HEK293 (cell line): ENCODE measurements around the gene DCDC1.

Experiments used
- CTCF ChIA-PET: fragments of 350-600 bp; formaldehyde crosslinking; extraction: SDS; loops from one replicate; lab custom pipeline; 2021; ENCODE audit warnings: antibody characterized with exemption; lab: Yijun Ruan, JAX
- POLR2A ChIA-PET: fragments of 300-600 bp; formaldehyde crosslinking; extraction: SDS; loops from one replicate; lab custom pipeline; 2020; ENCODE audit warnings: antibody characterized with exemption, inconsistent platforms; lab: Yijun Ruan, JAX
- H3K27ac ChIP-seq: fragments of 200-500 bp; sonication (Bioruptor generic); 2 replicates; pipeline ENCODE4 v1.5.1; 2014; ENCODE audit warnings: low read depth, low read length, control low read depth, inconsistent platforms; ENCODE audit errors: extremely low read depth
- H3K36me3 ChIP-seq, 2 experiments: fragments of 200-500 bp in 1 of 2; sonication (Bioruptor generic) in 1 of 2; 1 replicate in 1 of 2; 2 replicates in 1 of 2; pipeline ENCODE4 v1.5.1; 2014 to 2017; ENCODE audit warnings: inconsistent platforms in 2 of 2, low read length in 2 of 2; ENCODE audit not compliant: control insufficient read depth in 2 of 2, insufficient read depth in 1 of 2
- H3K4me1 ChIP-seq: fragments of 200-500 bp; sonication (Bioruptor generic); 2 replicates; pipeline ENCODE4 v1.5.1; 2014; ENCODE audit warnings: mild to moderate bottlenecking, low read length, inconsistent platforms; ENCODE audit not compliant: control insufficient read depth, insufficient read depth
- H3K4me3 ChIP-seq: 2 replicates; pipeline ENCODE4 v1.5.1; 2011; ENCODE audit warnings: low read depth, mild to moderate bottlenecking, control low read depth, low read length, moderate library complexity
- H3K9me3 ChIP-seq: fragments of 200-500 bp; sonication (Bioruptor generic); 2 replicates; pipeline ENCODE4 v1.5.1; 2014; ENCODE audit warnings: low read depth, low read length, inconsistent platforms; ENCODE audit not compliant: control insufficient read depth, insufficient read depth
- BCL11A ChIP-seq: fragments of 450-650 bp; formaldehyde crosslinking; IDR thresholded peaks from 2 replicates; pipeline ENCODE4 v1.5.1; 2016; ENCODE audit warnings: low read depth, missing biosample characterization, missing genetic modification characterization
- ELK4 ChIP-seq: IDR thresholded peaks from 2 replicates; pipeline ENCODE4 v1.6.1; 2011; ENCODE audit warnings: mild to moderate bottlenecking, low read depth, low read length, borderline replicate concordance
- FEZF1 ChIP-seq: fragments of 450-650 bp; formaldehyde crosslinking; IDR thresholded peaks from 2 replicates; pipeline ENCODE4 v1.5.1; 2016; ENCODE audit warnings: missing biosample characterization, missing genetic modification characterization
- KLF16 ChIP-seq: fragments of 450-650 bp; formaldehyde crosslinking; IDR thresholded peaks from 2 replicates; pipeline ENCODE4 v1.5.1; 2017; ENCODE audit warnings: missing biosample characterization, missing genetic modification characterization
- KLF7 ChIP-seq: fragments of 450-650 bp; formaldehyde crosslinking; IDR thresholded peaks from 2 replicates; pipeline ENCODE4 v1.5.1; 2016; ENCODE audit warnings: missing biosample characterization, missing genetic modification characterization, borderline replicate concordance
- PRDM1 ChIP-seq: fragments of 450-650 bp; formaldehyde crosslinking; IDR thresholded peaks from 2 replicates; pipeline ENCODE4; 2016; ENCODE audit warnings: missing biosample characterization, missing genetic modification characterization
- ZNF140 ChIP-seq: fragments of 450-650 bp; formaldehyde crosslinking; IDR thresholded peaks from 2 replicates; pipeline ENCODE4 v1.5.1; 2016; ENCODE audit warnings: missing biosample characterization, missing genetic modification characterization
- ZNF148 ChIP-seq: fragments of 450-650 bp; formaldehyde crosslinking; IDR thresholded peaks from 2 replicates; pipeline ENCODE4 v1.5.0; 2017; ENCODE audit warnings: missing biosample characterization, missing genetic modification characterization, borderline replicate concordance
- ZNF211 ChIP-seq: fragments of 450-650 bp; formaldehyde crosslinking; IDR thresholded peaks from 2 replicates; pipeline ENCODE4 v1.5.1; 2016; ENCODE audit warnings: low read depth, missing biosample characterization, missing genetic modification characterization
- ZNF416 ChIP-seq: fragments of 450-650 bp; formaldehyde crosslinking; IDR thresholded peaks from 2 replicates; pipeline ENCODE4 v1.5.1; 2016; ENCODE audit warnings: missing biosample characterization, missing genetic modification characterization
- ZNF48 ChIP-seq: fragments of 450-650 bp; formaldehyde crosslinking; IDR thresholded peaks from 2 replicates; pipeline ENCODE4 v1.5.1; 2016; ENCODE audit warnings: missing biosample characterization, missing genetic modification characterization
- ZNF596 ChIP-seq: fragments of 450-650 bp; IDR thresholded peaks from 2 replicates; pipeline ENCODE4 v1.5.0; 2018; ENCODE audit warnings: missing biosample characterization, mild to moderate bottlenecking, missing genetic modification characterization, moderate library complexity
- ZNF623 ChIP-seq: fragments of 450-650 bp; formaldehyde crosslinking; IDR thresholded peaks from 2 replicates; pipeline ENCODE4 v1.5.1; 2016; ENCODE audit warnings: missing biosample characterization, missing genetic modification characterization
- ZNF654 ChIP-seq: fragments of 450-650 bp; formaldehyde crosslinking; IDR thresholded peaks from 2 replicates; pipeline ENCODE4 v1.5.1; 2016; ENCODE audit warnings: low read depth, missing biosample characterization, missing genetic modification characterization
- ZNF76 ChIP-seq: fragments of 450-650 bp; formaldehyde crosslinking; IDR thresholded peaks from 2 replicates; pipeline ENCODE4; 2016; ENCODE audit warnings: low read depth, missing biosample characterization, missing genetic modification characterization, borderline replicate concordance
- ZXDB ChIP-seq: fragments of 450-650 bp; formaldehyde crosslinking; IDR thresholded peaks from 2 replicates; pipeline ENCODE4 v1.5.1; 2016; ENCODE audit warnings: missing biosample characterization, missing genetic modification characterization
- TF ChIP-seq, protein P1 (sequence below): fragments of 450-650 bp; formaldehyde crosslinking; IDR thresholded peaks from 2 replicates; pipeline ENCODE4 v1.5.1; 2016; ENCODE audit warnings: missing biosample characterization, missing genetic modification characterization

The DCDC1 gene

GRCh38 chr11:30893318-30893717, 476.2 kb downstream of the DCDC1 start:
- ChIA-PET POLR2A (no interaction called here), CTCF (interaction anchor here (0.6 kb wide), 1 partner anchor 566 kb away, joined by 3 read pairs; no protein-coding TSS in a partner anchor)
- no peak overlapping the region for H3K4me3 ChIP-seq
- H3K27ac ChIP-seq, result no peak overlapping the region
- H3K36me3 ChIP-seq, result no peaks in the 10 kb centered on the region
- H3K4me1 ChIP-seq, result no peaks in the 10 kb centered on the region
- no peaks in the 10 kb centered on the region for H3K9me3 ChIP-seq
- TF ChIP-seq, protein P1, sequence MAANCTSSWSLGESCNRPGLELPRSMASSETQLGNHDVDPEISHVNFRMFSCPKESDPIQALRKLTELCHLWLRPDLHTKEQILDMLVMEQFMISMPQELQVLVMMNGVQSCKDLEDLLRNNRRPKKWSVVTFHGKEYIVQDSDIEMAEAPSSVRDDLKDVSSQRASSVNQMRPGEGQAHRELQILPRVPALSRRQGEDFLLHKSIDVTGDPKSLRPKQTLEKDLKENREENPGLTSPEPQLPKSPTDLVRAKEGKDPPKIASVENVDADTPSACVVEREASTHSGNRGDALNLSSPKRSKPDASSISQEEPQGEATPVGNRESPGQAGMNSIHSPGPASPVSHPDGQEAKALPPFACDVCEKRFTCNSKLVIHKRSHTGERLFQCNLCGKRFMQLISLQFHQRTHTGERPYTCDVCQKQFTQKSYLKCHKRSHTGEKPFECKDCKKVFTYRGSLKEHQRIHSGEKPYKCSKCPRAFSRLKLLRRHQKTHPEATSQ, result no peak
- TF ChIP-seq ZNF76 (no peak), BCL11A (tag by site-specific recombination) (no peak), KLF16 (tag by site-specific recombination) (no peak), ZNF623 (tag by site-specific recombination) (no peak), ZNF416 (tag by site-specific recombination) (no peak), ZNF140 (tag by site-specific recombination) (no peak), ZXDB (no peak), ZNF654 (tag by site-specific recombination) (no peak), ZNF48 (tag by site-specific recombination) (no peak), ZNF211 (tag by site-specific recombination) (no peak)

GRCh38 chr11:30889143-30889794, 480.3 kb downstream of the DCDC1 start:
- CTCF ChIA-PET, result no interaction called here

More at GRCh38 chr11:30889143-30889794, 480.3 kb downstream of the DCDC1 start:
- POLR2A ChIA-PET, result no interaction called here
- TF ChIP-seq PRDM1 (tag by site-specific recombination) (no peak), KLF7 (tag by site-specific recombination) (no peak), FEZF1 (tag by site-specific recombination) (no peak), ELK4 (no peak), ZNF148 (no peak), ZNF596 (no peak)
- Histone ChIP-seq H3K27ac (no peak overlapping the region), H3K36me3 (no peaks in the 10 kb centered on the region), H3K4me1 (no peaks in the 10 kb centered on the region), H3K9me3 (no peaks in the 10 kb centered on the region), H3K4me3 (no peak overlapping the region)
